GM19324 (cell line): ENCODE data around the gene SLC2A1.

Experiments
- ATAC-seq: cut with Tn5 transposase; IDR thresholded peaks from one replicate; pipeline ENCODE4 v1.9.1; 2021; ENCODE audit warnings: mild to moderate bottlenecking, moderate library complexity; ENCODE audit not compliant: unreplicated experiment, low FRiP score

Gene SLC2A1

DNA sequence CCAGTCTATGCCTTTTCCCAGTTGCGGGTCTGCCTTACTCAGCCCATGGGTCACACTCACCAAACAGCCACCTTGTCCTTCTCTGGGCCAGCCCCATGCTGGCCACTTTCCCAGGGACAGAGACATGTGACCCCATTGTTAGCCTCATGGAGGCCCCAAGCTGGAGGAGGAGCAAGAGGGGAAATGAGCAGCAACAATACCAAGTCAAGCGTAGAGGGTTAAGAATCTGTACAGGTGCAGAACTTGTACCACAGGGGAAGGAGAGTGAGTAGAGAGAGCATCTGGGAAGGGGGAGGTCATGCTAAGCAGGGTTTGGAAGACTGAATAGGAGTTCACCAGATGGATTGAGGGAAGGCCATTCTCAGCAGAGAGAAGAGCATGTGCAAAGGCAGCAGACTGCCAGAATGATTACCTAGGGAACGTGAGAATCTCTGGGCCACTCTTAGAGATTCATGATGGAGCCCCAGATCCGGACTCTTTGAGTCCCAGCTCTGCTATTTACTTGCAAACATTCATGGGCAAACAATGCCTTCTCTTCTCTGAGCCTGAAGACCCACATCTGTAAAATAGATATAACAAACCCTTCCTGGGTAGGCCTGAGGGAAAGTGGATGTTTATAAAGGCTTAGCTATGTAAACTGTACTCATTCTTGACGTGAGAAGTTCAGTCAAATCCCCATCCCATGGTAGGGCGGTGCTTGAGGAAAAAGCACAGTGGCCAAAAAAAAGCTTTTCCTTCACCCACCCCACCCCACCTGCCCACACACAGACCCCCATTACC, 2.8 kb upstream of the SLC2A1 start:
- no peak for ATAC-seq

GRCh38 chr1:42960566-42961311, 2.1 kb upstream of the SLC2A1 start:
- no peak for ATAC-seq

GRCh38 chr1:42960122-42960390, 1.4 kb upstream of the SLC2A1 start:
- no peak for ATAC-seq

GRCh38 chr1:42957880-42958487, 684 bp downstream of the SLC2A1 start:
- ATAC-seq = peak; percentile 50

- ATAC-seq = no peak
Observed at GRCh38 chr1:42957229-42957879, 1.3 kb downstream of the SLC2A1 start.

- ATAC-seq = no peak
Observed at GRCh38 chr1:42956739-42957138, 1.9 kb downstream of the SLC2A1 start.

DNA sequence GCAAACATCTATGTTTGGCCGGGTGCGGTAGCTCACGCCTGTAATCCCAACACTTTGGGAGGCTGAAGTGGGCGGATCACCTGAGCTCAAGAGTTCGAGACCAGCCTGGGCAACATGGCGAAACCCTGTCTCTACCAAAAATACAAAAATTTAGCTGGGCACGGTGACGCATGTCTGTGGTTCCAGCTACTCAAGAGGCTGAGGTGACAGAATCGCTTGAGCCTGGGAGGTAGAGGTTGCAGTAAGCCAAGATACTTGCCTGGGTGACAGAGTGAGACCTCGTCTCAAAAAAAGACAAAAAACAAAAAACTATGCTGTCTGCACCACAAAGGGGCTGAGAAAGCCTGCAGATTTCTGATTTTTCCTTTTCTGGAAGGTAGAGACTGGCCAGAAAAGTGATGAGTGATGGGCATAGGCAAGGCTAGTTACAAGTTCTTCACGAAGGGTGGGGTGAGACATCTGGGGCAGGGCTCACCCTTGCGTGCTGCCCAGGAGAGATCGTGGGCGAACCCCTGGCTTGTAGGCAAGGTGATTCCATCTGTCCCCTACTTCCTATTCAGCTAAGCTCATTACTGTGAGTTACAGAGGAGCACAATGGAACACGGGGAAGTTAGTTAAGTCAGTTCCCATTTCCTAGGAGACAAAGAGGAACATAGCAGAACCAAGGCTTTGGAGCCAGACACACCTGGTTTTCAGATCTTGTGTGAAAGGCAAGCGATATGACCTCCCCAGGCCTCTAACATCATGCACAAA, 3.2 kb downstream of the SLC2A1 start:
- no peak for ATAC-seq

GRCh38 chr1:42953182-42954180, 5.2 kb downstream of the SLC2A1 start:
- no peak for ATAC-seq

- peak; percentile 45 for ATAC-seq
Observed at GRCh38 chr1:42952303-42953001, 6.2 kb downstream of the SLC2A1 start.

GRCh38 chr1:42951588-42951987, 7.1 kb downstream of the SLC2A1 start:
- ATAC-seq = no peak

GRCh38 chr1:42950116-42950481, 8.6 kb downstream of the SLC2A1 start:
- ATAC-seq = no peak

DNA sequence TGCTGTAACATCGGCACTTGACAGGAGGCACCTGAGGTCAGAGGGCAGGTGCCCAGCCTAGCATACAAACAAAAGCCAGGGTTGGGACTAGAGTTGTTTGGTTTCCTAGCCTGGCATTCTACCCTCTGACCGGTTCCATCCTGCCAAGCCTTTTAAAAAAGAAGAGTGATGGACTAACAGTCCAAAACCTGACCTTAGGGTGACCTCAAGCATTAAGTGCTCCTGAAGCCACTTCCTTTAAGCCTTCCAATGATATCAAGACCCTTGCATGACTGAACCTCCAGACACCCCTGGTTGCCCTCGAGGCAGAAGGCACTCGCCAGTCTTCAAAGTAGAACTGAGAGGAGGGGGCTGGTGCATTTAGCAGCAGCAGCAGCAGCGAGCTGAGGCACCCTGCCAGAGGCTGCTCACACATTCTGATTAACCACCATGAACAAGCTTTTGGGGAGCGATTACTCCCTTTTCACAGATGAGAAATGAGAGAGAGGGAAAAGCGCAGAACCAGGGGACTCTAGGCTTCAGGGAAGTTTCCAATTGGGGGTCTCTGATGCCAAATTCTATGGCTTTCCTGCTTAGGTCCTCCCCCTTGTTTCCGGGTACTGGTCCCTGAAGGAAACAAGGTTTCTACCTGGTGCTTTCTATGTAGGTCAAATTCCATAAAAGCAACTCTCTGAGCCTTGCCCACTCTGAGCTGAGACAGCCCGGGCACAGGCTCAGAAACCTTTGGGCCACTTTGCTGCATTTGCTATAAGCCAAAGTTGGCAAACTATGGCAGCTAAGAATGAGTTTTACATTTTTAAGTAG, 9.2 kb downstream of the SLC2A1 start:
- ATAC-seq = no peak

GRCh38 chr1:42947965-42948732, 10.5 kb downstream of the SLC2A1 start:
- no peak for ATAC-seq

DNA sequence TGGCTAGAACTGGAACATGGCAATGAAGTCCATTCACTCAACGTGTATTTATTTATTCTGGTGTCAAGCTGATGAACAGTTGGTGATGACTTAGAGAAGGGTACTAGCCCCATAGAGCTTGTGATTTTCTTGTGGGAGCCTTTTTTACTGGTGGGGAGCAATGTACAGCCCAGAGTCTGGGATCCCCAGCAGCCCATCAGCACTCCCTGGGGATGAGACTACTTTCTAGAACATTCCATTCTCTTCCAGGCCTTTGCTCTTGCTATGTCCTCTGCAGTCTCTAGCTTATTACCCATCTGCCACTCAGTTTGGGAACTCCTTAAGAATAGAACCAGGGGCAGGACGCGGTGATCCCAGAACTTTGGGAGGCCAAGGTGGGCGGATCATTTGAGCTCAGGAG, 11.6 kb downstream of the SLC2A1 start:
- no peak for ATAC-seq

- ATAC-seq = no peak
Observed at GRCh38 chr1:42946120-42946898, 12.4 kb downstream of the SLC2A1 start.

DNA sequence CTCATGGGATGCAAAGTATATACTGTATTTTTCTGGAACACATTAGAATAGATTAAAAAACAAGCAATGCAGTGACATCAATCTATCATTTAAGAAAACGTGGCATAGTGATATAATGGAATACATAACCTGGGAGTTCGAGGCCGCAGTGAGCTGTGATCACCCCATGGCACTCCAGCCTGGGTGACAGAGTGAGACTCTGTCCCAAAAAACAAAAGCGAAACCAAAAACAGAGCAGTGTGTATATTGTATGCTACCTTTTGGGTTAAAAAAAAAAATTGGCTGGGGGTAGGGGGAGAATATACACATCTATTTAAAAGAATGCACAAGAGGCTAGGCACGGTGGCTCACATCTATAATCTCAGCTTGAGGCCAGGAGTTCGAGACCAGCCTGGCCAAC, 13.5 kb downstream of the SLC2A1 start:
- no peak for ATAC-seq
